NCI-H510A treated with DMSO at 0.1 percent for 48 hours (cell line): ENCODE data around the gene RNU6-9.

Experiments
- DNase-seq: peaks from one replicate; lab custom pipeline; 2025; lab: John Stamatoyannopoulos, UW

Gene RNU6-9

DNA sequence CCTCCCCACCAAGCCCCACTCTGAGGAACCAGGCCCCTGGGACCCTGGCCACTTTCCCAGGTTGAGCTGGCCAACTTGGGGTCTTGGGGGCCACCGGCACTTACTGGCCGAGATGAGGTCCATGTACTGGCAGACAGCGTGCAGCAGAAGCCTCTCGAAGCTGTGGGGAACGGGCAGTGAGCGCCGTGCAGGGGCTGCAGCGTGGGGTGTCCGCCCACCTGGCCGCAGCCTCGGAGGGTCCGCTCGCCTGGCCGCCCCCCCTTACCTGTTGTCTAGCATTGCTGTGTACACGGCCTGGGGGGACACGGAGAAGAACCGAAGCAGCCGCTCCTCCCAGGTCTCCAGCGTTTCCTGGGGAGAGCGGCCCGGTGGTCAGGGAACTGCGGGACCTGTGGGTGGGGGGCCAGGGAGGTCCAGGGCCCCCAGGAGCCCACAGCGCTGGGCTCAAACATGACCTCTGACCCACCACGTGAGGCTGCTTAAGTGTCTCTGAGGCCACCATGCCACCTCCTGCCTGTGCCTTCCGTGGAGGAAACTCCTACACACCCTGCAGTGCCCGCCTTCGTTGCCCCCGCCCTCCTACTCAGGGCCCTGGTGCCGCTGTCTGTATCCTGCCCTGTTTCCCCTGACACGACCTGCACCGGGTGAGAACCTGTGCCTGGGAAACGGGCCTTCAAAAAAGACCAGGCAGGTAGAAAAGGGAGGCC lies 6.2 kb downstream of the RNU6-9 start:
- DNase-seq = no peak

- DNase-seq = no peak
These were observed 6.7 kb downstream of the RNU6-9 start for GRCh38 chr19:900043-900301.

- no peak for DNase-seq
These were observed 7.2 kb downstream of the RNU6-9 start for GRCh38 chr19:900302-901111.

DNA sequence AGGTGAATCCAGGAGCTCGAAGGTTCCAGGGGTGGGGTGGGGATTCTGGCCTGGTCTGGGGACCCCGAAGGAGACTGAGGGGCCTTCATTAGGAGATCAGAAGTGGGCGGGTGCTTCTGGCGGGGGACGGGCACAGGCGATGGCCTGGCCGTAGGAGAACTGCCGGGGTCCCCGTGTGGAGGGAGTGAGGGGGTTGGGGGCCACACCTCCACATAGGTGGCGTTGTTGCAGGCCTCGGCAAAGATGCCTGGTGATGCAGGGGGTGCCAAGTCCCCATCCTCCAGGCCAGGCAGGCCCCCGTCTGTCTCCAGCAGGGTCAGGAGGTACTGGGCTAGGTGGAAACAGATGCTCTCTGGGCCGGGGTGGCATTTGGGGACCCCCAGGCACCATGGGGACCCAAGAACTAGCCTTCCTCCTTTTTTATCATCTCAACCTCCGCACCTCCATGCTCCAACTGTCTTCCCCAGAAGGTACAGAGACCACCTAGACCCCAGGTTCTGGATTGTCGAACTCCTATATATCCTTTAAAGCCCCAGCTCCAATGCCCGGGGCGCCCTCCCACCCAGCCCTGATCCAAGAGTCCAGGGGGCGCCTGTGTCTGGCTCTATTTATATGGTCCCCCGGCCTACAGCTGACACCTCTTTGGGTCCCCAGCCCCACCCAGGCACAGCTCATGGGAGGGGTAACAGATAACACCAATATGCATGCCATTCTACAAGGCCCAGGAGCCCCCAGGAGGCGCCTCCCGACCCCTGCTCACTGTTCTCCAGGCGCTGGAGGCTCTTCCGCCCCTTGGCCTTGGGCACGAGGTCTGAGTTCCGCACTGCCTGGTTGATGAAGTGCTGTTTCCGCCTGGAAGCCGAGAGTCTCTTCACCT lies 8.2 kb downstream of the RNU6-9 start:
- DNase-seq = no peak

DNA sequence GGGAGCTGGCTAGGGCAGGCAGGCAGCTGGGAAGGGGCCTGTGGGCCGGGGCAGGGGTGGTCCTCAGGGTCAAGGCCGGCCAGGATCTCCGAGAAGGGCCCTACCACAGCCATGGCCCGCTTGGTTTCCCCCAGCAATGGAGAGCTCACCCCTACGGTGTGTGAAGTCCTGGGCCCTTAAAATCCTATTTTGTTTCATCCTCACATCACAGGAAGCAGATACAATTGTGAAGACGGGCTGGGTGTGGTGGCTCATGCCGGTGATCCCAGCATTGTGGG lies 8.7 kb downstream of the RNU6-9 start:
- no peak for DNase-seq

DNA sequence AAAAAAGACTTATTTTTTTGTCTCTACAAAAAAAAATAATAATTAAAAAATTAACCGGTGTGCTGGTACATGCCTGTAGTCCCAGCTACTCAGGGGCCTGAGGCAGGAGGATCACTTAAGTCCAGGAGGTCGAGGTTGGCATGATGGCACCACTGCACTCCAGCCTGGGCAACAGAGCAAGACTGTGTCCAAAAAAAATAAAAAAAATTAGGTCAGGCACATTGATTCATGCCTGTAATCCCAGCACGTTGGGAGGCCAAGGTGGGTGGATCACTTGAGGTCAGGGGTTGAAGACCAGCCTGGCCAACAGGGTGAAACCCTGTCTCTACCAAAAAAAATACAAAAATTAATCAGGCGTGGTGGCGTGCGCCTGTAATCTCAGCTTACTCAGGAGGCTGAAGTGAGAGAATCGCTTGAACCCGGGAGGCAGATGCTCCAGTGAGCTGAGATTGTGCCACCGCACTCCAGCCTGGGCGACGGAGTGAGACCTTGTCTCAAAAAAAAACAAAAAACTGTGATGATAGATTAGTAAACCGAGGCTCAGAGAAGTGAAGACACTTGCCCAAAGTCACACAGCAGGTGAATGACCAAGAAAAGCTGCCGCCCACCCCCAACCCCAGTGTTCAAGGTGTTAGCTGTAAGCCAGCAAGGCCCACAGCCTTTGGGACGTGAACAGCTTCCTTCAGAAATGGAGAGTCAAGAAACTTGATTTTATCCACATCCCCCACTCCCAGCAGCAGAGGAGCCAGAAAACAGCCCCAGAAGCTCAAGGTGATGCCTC lies 9.4 kb downstream of the RNU6-9 start:
- DNase-seq = no peak

DNA sequence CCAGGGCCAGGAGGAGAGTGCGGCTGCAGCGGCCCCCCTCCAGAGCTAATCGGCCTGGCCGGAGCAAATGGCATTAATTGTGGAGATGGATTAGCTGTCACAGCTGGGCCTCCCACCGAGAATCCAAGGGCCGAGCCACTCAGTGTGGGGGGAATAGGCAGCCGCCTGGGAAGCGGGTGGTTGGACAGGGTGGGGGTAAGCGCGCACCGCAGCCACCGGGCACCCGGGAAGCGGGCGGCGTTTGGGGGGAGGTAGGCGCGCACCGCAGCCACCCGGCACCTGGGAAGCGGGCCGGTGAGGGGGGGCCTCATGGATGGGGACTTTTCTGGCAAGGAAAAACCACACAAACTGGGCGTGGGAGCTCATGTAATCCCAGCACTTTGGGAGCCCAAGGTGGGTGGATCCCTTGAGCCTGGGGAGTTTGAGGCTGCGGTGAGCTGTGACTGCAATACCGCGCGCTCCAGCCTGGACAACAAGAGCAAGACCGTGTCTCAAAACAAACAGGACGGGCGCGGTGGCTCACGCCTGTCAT lies 10.0 kb downstream of the RNU6-9 start:
- DNase-seq = no peak

DNA sequence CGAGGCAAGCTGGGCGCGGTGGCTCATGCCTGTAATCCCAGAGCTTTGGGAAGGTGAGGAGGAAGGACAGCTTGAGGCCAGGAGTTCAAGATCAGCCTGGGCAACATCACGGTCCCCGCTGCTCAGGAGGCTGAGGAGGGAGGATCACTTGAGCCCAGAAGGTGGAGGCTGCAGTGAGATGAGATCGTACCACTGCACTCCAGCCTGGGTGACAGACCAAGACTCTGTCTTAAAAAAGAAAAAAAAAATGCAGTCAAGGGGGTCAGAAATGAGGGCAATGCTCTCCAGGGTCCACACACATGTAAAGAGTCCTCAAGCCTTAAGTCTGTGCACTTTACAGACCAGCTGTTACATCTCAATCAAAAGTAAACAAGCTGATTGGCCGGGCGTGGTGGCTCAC lies 11.3 kb downstream of the RNU6-9 start:
- no peak for DNase-seq

GRCh38 chr19:906480-906879 lies 13.2 kb downstream of the RNU6-9 start:
- no peak for DNase-seq

DNA sequence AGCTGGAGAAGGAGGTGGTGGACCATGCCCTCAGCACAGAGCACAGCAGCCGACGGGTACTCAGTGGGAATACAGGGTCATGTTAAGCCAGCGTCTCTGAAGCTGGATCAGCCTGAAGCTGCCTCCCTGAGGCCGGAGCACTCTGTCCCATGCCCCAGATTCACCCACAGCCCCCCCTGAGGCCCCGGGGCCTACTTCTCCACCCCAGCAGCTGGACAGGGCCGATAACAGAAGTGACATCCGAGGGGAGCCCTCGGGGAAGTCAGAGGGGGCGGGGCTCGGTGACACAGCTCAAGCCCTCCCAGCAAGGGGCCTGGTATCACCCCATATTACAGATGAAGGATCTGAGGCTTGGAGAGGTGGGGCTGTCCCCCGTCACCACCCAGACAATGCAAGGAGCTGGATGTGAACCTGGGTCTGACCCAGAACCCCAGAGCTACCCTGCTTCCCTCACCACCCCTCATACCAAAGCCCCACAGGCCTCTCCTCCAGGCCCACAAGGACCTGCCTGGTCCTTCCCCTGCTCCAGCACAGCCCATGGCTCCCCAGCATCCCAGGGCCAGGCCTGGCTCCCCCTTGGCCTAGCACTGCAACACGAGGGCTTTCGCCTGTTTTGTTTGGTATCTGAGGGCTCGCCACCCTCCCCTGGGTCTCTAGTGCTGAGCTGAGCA lies 14.0 kb downstream of the RNU6-9 start:
- DNase-seq = no peak

DNA sequence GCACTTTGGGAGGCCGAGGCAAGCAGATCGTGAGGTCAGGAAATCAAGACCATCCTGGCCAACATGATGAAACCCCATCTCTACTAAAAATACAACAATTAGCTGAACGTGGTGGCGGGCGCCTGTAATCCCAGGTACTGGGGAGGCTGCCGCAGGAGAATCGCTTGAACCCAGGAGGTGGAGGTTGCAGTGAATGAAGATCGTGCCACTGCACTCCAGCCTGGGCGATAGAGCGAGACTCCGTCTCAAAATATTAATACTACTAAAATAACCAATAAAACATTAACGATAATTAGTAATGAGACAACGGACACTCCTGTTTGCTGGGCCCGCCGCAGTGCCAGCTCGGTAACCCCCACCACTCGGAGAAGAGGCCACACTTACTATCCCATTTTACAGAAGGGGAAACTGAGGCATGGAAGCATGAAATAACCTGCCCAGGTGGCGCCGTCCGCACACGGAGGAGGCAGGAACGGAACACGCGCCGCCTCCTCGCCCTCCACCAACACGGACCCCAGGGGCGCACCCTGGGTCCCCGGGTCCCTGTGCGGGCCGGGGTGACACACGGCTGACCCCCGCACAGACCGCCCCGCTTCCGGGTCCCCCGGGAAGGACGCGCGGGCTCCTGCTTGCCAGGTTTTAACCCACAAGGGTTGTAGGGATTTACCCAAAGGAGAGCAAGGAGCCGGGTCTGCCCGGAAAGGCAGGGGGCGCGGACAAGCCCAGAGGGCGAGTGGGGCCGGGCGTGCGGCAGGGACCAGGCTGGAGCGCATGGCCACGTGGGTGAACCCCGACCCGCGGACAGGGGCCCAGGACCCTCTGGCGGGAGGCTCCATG lies 18.1 kb downstream of the RNU6-9 start:
- DNase-seq = no peak

DNA sequence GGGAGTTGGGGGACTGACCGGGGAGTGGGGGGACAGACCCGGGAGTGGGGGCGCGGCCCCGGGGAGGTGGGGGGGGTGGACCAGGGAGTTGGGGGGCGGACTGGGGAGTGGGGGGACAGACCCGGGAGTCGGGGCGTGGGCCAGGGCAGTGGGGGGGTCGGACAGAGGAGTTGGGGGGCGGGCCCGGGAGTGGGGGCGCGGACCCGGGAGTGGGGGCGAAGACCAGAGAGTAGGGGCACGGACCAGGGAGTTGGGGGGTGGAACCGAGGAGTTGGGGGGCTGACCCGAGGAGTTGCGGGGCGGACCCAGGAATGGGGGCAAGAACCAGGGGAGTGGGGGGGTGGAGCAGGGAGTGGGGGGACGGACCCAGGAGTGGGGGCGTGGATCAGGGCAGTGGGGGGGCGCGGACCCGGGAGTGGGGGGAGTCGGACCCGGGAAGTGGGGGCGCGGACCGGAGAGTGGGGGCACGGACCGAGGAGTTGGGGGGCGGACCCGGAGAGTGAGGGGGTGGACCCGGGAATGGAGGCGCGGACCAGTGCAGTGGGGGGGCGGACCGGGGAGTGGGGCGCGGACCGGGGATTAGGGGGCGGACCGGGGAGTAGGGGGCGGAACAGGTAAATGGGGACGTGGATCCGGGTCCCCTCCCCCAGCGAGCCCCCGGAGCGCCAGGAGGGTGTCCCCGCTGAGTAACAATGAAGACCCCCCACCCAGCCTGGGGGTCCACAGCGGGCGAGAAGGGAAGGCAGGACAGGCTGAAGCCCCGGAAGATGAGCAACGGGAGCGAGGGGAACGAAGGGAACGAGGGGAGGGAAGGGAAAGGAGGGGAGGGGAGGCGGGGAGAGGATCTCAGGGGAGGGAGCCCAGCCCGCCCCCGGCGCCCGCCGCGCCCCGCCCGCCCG lies 19.1 kb downstream of the RNU6-9 start:
- no peak for DNase-seq

- peak; percentile 27 for DNase-seq
These were observed 19.9 kb downstream of the RNU6-9 start, which contains the start of gene R3HDM4 for GRCh38 chr19:913080-913748. Gene R3HDM4, minus strand, starts transcription at chr19:913219. Its CDS starts 62 bp downstream, at chr19:913157.

DNA sequence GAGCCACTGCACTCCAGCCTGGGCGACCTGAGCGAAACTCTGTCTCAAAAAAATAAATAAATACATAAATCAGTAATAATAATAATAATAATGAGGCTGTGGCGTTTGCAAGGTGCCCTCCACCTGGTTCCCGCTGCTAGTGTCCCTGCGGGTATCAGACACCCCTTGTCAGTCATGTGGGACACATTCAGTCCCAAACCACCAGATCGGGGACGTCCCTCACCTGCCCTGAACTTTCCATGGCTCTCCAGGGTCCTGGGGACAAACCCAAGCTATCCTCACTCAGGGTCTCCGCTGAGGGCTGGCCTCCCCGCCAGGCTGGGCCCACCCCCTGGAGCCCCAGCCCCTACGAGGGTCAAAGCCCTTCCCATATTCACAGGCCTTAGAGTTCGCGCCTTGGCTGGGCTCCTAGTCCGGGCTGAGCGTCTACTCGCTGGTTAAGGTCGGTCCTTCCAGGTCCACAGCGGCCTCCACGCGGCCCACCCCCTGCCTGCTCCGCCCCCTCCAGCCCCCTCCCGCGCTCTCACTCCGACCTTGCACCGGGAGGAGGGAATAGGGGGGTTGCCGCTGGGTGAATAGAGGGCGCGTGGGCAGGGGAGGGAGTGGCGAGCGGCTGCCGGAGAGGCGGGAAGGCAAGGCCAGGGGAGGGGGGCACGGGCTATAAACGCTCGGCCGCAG lies 23.5 kb downstream of the RNU6-9 start:
- no peak for DNase-seq

GRCh38 chr19:917323-918151 lies 24.3 kb downstream of the RNU6-9 start, which contains the start of gene KISS1R:
Gene KISS1R, plus strand, starts transcription at chr19:917333. Its CDS starts 170 bp downstream, at chr19:917503.
- DNase-seq = peak; percentile 9

GRCh38 chr19:918152-918437 lies 24.8 kb downstream of the RNU6-9 start:
- DNase-seq = no peak

DNA sequence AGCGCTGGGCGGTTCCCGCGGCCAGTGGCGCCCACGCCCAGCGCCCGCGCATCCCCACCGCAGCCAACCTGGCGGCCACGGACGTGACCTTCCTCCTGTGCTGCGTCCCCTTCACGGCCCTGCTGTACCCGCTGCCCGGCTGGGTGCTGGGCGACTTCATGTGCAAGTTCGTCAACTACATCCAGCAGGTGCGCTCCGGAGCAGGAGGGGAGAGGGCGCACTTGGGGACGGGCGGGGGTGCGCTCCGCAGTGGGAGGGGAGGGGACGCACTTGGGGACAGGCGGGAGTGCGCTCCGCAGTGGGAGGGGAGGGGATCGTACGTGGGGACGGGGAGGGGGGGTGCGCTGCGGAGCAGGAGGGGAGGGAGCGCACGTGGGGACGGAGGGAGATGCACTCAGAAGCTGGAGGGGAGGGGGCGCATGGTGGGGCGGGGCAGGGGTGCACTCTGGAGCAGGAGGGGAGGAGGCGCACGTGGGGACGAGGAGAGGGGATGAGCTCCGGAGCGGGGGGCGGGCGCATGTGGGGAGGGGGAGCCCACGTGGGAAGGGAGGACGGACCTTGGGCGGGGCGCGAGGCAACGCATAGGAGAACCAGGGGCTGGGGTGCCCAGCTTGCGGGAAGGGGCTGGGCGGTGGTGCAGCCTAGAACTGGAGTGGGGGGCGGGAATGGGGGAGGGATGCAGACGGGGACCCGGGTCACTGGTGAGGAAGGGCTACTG lies 25.4 kb downstream of the RNU6-9 start:
- DNase-seq = no peak
